M059J (cell line): Measurements from ENCODE around the gene SPINK8. TPM values are rescaled to one million over a fixed set of nuclear protein-coding genes. Genes with fewer than 3 reads are reported as not detected.
A peak's percentile ranks its signal among the peaks of the same experiment; 100 is the strongest.
"Not testable (repeated sequence)": the region's sequence is repeated elsewhere in the genome, so short reads cannot be mapped to it uniquely, and the experiment has no call there.

Experiments
- DNase-seq: peaks from one replicate; pipeline ENCODE4 v3.0.0-alpha.2; 2012; ENCODE audit warnings: low read depth
- total RNA-seq: library from RNA; depleted of rRNA; stranded (reverse); fragments of >200 nt; shearing (Covaris generic); gene quantifications from 2 replicates; pipeline ENCODE4 v1.2.3, GENCODE V29; 2014; rRNA removed

SPINK8 gene
- total RNA-seq: not detected in 2 replicates

- not testable (repeated sequence) for DNase-seq
Observed at GRCh38 chr3:48333346-48334245, at the start of gene SPINK8. SPINK8 (minus strand) TSS chr3:48333661; CDS start chr3:48328341, 5,320 bp downstream.

DNA sequence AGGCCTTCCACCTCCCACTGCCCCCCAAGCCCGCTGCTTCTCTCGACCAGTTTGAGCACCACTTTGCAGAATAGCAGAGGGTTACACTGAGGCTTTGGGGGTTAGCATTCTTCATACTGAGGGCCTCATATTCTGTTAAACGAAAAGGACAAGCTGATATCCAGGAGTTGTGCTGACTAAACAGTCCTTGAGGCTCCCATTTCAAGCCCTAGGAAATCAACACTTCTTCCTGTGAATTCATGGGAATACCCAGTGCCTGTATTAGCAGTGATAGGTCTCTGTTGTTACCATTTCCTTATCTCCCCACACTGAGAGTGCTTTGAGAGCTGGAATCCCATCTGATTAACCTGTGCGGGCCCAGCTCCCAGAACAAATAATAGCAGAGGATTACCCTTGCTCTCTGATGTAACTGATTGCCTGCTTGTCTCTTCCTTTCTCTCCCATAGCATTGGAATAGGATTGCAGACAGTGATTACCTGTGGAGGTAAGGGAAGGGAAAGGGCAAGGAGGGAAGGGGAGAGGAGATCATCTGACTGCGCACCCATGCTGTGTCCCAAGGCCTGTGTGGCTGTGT lies 39.5 kb upstream of the SPINK8 start:
- DNase-seq: no peak

DNA sequence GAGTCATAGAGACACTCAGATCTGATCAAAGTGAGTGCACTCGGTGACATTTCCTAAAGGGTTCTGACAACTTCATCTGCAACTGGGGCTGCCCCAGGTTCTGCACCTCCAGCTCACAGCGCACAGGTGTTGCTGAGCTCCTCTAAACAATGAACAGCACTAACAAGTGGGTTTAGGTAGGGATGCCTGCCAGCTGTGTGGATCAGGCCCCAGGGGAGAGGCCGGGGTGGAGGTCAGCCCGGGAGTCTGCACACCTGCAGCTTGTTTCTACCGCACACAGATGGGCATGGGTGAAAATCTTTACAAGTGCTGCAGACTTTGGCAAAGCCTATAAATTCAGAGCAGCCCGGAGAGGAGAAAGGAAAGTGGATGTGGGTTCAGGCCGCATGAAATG lies 38.9 kb upstream of the SPINK8 start:
- DNase-seq: no peak

- DNase-seq: no peak
Observed at GRCh38 chr3:48371651-48372376, 38.4 kb upstream of the SPINK8 start, which contains the start of gene FBXW12. FBXW12 (plus strand) TSS chr3:48372219; CDS start chr3:48372768, 549 bp downstream.

DNA sequence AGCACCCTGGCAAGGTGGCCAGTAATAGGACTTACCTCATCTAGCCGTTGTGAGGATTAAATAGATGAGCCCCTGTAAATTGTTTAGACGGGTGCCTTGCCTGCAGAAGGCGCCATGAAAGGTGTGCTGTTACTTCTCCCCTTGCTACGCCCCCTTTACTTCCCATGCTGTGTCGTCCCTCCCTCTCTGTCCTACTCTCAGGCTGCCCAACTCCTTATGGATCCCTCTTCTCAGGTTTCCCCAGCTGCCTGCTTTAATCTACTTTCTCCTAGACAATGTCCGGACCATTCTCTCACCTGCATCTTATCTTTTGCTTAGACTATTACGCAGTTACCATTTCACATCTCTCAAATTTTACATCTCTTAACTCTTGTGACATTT lies 36.9 kb upstream of the SPINK8 start:
- no peak for DNase-seq

- no peak for DNase-seq
Observed at GRCh38 chr3:48369693-48370332, 36.4 kb upstream of the SPINK8 start.

DNA sequence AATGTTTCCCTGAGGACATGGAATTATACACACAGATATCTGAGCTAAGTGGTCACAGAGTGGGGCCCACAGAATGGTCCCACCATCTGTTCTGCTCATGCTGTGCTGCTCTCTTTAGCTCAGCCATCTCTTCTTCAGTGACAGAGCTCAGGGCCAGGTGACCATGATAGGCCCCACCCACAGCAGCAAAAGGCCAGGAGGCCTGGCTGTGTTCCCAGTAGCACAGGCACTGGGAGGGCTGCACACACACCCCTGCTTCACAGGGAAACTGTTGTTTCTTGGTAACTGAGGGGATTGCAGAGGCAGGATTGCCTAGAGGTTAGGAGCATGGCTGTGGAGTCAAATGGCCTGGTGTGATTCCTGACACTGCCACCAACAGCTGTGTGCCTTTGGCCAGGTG lies 33.7 kb upstream of the SPINK8 start:
- DNase-seq: no peak

DNA sequence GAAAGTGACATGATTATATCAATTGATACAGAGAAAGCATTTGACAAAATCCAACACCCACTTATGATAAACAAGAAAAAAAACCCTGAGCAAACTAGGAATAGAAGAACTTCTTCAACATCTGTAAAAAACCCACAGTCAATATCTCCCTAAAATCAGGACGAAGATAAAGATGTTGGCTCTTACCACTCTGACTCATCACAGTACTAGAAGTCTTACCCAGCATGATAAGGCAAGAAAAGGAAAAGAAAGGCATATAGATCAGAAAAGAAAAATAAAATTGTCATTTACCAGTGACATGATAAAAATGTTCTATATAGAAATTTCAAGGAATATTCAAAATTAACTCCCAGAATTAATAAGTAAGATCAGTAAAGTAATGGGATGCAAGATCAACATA lies 31.4 kb upstream of the SPINK8 start:
- DNase-seq: no peak

- DNase-seq: no peak
Observed at GRCh38 chr3:48361928-48362327, 28.5 kb upstream of the SPINK8 start.

GRCh38 chr3:48356419-48356818 lies 23.0 kb upstream of the SPINK8 start:
- DNase-seq: no peak

DNA sequence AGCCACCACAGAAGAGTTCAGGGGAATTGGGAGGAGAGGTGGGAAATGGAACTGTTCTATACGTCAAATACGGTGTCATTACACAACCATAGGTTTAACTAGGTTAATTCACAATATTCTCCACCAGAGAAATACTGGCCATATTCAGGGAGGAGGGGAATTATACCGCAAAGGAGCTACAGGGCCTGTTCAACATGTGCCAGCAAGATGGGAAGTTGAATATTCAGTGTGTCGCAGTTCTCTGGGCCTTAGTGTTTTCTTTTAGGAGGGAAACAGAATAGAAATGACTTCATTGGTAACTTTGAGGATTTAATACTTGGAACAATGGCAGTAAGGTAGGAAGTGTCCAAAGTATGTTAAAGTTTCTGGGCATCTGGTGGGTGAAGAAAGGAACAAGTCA lies 20.5 kb upstream of the SPINK8 start:
- DNase-seq: no peak

- peak; percentile 55 for DNase-seq
Observed at GRCh38 chr3:48352546-48352945, 19.1 kb upstream of the SPINK8 start.

GRCh38 chr3:48347500-48347899 lies 14.0 kb upstream of the SPINK8 start:
- DNase-seq: peak; percentile 48

GRCh38 chr3:48345946-48346572 lies 12.6 kb upstream of the SPINK8 start:
- no peak for DNase-seq

DNA sequence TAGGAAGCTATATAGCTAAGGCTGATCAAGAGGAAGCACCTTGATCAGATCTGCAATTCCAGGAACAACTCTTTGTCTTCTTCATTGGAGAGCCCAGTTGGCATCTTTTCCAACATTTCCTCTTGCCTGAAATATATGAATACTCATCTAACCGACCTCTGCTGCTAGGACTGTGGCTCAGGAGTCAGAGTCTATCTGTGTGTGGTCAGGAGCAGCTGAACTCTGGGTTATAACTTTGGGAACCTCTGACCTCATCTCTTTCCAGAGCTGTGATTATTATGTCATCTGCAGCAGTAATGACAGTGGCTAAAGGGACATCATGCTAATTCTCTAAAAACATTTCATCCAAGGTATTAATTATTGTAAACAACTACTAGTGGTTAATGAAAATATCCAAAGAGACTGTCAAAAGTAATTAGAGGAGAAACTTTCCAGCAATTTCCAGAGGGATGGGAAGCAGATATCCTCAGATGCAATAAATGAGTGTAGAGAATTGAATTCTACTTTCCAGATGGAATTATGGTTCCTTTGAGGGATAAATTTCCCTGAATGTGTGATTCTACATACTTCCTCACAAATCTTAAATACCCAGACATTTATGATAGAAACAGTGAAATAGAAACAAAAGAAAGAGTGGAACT lies 11.5 kb upstream of the SPINK8 start:
- DNase-seq: no peak

DNA sequence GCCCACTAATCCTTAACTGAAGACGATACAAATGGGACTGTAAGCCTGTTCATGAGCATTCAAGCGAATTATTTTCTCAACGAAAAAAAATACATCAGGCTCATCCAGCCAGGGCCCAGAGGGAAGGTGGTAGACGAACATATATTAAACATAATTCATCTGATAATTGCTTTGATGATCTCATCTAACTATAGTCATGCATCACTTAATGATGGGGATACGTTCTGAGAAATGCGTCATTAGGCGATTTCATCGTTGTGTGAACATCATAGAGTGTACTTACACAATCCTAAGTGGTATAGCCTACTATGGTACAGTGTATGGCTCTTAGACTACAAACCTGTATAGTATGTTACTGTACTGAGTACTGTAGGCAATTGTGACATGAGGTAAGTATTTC lies 10.0 kb upstream of the SPINK8 start:
- no peak for DNase-seq

GRCh38 chr3:48338635-48339034 lies 5.2 kb upstream of the SPINK8 start:
- DNase-seq: peak; percentile 24

DNA sequence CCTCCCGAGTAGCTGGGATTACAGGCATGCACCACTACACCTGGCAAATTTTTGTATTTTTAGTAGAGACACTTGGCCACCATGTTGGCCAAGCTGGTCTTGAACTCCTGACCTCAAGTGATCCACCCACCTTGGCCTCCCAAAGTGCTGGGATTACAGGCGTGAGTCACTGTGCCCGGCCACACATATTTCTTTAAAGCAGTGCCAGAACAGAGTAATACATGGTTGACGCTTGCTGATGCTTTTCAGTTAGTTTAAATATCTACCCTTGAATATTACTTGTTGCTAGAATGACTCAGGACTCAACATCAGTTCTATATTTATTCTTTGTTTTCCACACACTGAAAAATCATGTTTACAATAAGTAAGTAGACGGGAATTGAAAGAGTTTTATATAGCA lies 4.1 kb upstream of the SPINK8 start:
- peak; percentile 58 for DNase-seq

- DNase-seq: not testable (repeated sequence)
Observed at GRCh38 chr3:48335286-48335685, 1.8 kb upstream of the SPINK8 start.

GRCh38 chr3:48334605-48335004 lies 1.1 kb upstream of the SPINK8 start:
- DNase-seq: no peak
